ENCODE results near the gene PTPRE.

- no peak for TF ChIP-seq RAD21 (IDR thresholded peaks at IDR 0.05; ENCODE audit: low read depth)
- TF ChIP-seq FOSL1 (IDR thresholded peaks at IDR 0.05; ENCODE audit: low read depth), result no peak
- TF ChIP-seq SIN3A (IDR thresholded peaks at IDR 0.05; ENCODE audit: low read depth), result no peak
- no peak for TF ChIP-seq CTCF (IDR thresholded peaks at IDR 0.05 in 2 of 3, conservative IDR thresholded peaks at IDR 0.05 in 1 of 3; ENCODE audit: borderline replicate concordance in 1 of 3, insufficient read depth in 1 of 3, low read depth in 2 of 3, low read length in 2 of 3)
- no peak for TF ChIP-seq POLR2AphosphoS5 (IDR thresholded peaks at IDR 0.05; ENCODE audit: low read depth, low read length)
- TF ChIP-seq YY1 (IDR thresholded peaks at IDR 0.05; ENCODE audit: extremely low read depth, insufficient replicate concordance, low read depth, low read length), result no peak
These were observed 20.4 kb upstream of the PTPRE start for GRCh38 chr10:127886371-127887051.

Measured in HCT116 (cell line).